22Rv1 (cell line): Measurements from ENCODE around the gene SAMD11.

Experiments used
- ZFX ChIP-seq: fragments of 450-650 bp; IDR thresholded peaks from 2 replicates; pipeline ENCODE4 v1.6.1; 2017; ENCODE audit warnings: antibody characterized with exemption, borderline replicate concordance
- TF ChIP-seq, protein P1 (sequence below): fragments of 450-650 bp; IDR thresholded peaks from 2 replicates; pipeline ENCODE4 v1.5.1; 2017; ENCODE audit warnings: mild to moderate bottlenecking

DNA sequence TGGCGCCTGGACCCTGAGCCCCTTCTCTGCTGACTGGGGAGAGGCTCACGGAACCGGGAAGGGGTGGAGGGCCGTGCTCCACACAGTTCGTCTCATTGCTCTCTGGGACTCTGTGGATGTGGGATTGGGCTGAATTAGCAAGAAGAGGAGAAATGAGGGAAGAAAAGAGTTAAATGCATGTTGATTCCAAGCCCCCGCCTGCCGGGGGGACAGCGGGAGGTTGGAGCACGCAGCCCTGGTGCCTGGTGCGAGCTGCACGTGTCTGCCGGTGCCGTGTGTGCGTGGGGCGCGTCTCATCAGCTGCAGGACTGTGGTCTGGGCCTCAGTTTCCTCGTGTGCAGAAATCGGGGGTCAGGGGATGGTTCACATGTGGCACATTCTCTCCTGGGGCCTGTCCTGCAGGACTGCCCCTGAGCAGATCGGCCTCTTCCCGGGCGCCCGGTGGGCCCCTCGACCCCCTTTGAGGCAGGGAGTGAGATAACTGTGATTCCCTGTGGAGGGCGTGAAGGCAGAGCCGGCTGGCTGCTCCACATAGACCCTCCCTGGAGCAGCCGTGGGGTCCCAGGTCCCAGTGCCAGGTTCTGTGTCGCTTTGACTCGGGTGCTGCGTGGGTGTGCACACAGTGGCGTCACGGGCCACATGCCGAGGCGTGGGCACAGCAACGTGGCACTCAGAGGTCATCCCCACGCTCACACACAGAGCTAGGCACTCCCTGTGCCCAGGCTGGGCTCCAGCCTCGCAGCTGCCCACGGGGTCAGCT, 11.4 kb downstream of the SAMD11 start:
- TF ChIP-seq, protein P1, sequence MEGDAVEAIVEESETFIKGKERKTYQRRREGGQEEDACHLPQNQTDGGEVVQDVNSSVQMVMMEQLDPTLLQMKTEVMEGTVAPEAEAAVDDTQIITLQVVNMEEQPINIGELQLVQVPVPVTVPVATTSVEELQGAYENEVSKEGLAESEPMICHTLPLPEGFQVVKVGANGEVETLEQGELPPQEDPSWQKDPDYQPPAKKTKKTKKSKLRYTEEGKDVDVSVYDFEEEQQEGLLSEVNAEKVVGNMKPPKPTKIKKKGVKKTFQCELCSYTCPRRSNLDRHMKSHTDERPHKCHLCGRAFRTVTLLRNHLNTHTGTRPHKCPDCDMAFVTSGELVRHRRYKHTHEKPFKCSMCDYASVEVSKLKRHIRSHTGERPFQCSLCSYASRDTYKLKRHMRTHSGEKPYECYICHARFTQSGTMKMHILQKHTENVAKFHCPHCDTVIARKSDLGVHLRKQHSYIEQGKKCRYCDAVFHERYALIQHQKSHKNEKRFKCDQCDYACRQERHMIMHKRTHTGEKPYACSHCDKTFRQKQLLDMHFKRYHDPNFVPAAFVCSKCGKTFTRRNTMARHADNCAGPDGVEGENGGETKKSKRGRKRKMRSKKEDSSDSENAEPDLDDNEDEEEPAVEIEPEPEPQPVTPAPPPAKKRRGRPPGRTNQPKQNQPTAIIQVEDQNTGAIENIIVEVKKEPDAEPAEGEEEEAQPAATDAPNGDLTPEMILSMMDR = no peak
- TF ChIP-seq ZFX = no peak
